GM12864 (cell line): Measurements from ENCODE around the gene NET1.
"Not testable (repeated sequence)": the region's sequence is repeated elsewhere in the genome, so short reads cannot be mapped to it uniquely, and the experiment has no call there.

Experiments used
- DNase-seq: peaks from one replicate; pipeline ENCODE4 v3.0.0-alpha.2; 2011; ENCODE audit warnings: low read depth
- H3K4me3 ChIP-seq: 2 replicates; pipeline ENCODE4 v1.5.1; 2011; ENCODE audit warnings: mild to moderate bottlenecking, low read depth, low read length, control low read depth
- CTCF ChIP-seq: IDR thresholded peaks from 2 replicates; pipeline ENCODE4 v1.5.1; 2011; ENCODE audit warnings: low read depth, mild to moderate bottlenecking, moderate library complexity, low read length, control low read depth, inconsistent platforms; ENCODE audit errors: missing control alignments

NET1 gene

GRCh38 chr10:5400468-5401240, 11.7 kb upstream of the NET1 start:
- no peak overlapping the region for H3K4me3 ChIP-seq
- DNase-seq, result no peak
- no peak for TF ChIP-seq CTCF

GRCh38 chr10:5402798-5403197, 9.6 kb upstream of the NET1 start:
- TF ChIP-seq CTCF, result no peak
- DNase-seq, result no peak

DNA sequence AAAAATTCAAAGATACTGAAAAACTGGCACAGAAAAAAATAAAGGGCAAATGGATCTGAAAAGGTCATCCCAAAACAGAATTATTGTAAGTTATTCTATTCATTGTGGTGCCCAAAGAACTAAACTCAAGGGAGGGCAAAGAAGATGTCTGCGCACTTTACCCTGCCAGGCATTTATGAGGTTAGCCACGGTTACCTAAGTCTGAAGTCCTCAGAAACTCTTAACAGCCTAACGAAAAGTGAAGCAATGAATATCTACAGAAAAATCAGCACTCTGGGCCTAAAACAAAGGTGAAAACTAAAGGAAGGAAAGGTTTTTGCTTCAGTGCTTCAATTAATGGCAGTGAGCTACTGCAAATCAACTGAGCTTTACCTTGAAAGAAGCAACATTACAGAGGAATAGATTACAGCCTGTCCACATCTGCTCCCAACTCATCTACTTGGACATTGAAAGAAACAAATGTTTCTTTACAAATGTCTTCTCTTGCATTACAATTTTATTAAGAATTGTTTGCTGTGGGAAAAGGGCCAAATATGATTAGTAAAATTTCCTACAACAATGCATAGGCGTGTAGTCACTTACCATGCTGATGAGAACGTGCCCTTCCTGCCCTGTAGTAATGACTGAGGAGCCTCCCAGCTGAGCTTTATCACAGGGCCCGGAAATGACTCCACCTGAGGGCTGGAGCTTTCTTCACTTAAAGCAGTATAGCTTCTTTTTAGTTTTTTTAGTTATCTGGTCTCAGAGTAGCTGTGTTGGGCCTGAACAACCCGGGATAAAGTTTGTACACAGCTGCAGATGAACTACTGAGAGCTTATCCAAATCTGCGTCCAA, 7.9 kb upstream of the NET1 start, which contains the start of gene TUBAL3:
Gene TUBAL3, minus strand, starts transcription at position 621 of the 834 bp plus-strand sequence. Its CDS starts 36 bp downstream, at position 585.
- no peak for DNase-seq
- no peak for TF ChIP-seq CTCF
- no peak within 1 kb of the TSS for H3K4me3 ChIP-seq

More at GRCh38 chr10:5402798-5403197, 9.6 kb upstream of the NET1 start:
- H3K4me3 ChIP-seq, result no peak overlapping the region

DNA sequence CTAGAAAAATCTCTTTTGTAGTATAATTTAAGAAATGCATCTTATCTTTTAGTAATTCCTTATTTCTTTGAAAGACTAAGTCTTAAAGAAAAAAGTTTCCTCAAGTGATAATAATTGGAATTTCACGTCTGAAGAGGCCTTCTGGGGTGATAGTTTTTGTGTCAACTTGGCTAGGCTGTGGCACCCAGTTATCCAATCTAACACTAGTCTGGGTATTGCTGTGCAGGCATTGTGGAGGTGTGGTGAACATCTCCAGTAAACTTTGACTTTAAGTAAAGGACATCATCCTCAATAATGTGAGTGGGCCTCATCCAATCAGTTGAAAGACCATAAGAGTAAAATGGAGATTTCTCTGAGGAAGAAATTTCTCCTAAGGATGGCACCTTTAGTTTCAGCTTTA, 5.4 kb upstream of the NET1 start:
- H3K4me3 ChIP-seq, result no peak overlapping the region
- no peak for DNase-seq
- no peak for TF ChIP-seq CTCF

- H3K4me3 ChIP-seq, DNase-seq: not testable (repeated sequence)
Observed at GRCh38 chr10:5410787-5411186, 1.6 kb upstream of the NET1 start.

GRCh38 chr10:5411941-5412276, 448 bp upstream of the NET1 start:
- peak overlapping the region; percentile 87 for H3K4me3 ChIP-seq
- DNase-seq, result no peak

More at GRCh38 chr10:5411941-5412276, 448 bp upstream of the NET1 start:
- TF ChIP-seq CTCF, result no peak
